Measurements from ENCODE around the gene OR6B1. TPM values are rescaled to one million over a fixed set of nuclear protein-coding genes. Genes with fewer than 3 reads are reported as not detected.

The OR6B1 gene
- total and polyA plus RNA-seq, 2 donors: not detected

- Histone ChIP-seq H3K27me3 (ENCODE audit: control insufficient read depth in 2 of 2, insufficient read depth in 1 of 2, low read length in 1 of 2) (no peaks in the 10 kb centered on the region), H3K36me3 (ENCODE audit: control insufficient read depth in 2 of 2, insufficient read depth in 2 of 2, low read length in 1 of 2) (no peaks in the 10 kb centered on the region), H3K4me1 (ENCODE audit: control insufficient read depth in 2 of 2, insufficient read depth in 2 of 2, low read length in 2 of 2) (no peaks in the 10 kb centered on the region), H3K4me3 (ENCODE audit: low read length in 2 of 2) (no peak overlapping the region), H3K27ac (ENCODE audit: low read depth in 1 of 2, low read length in 1 of 2) (no peak overlapping the region), H3K9me3 (ENCODE audit: control insufficient read depth in 2 of 2, insufficient read depth in 1 of 2, low read length in 1 of 2) (no peaks in the 10 kb centered on the region)
- DNase-seq (ENCODE audit: low read depth in 6 of 9, low spot score in 9 of 9): no peak
- 90% methylated on average over 4 of the region's 4 CpGs for WGBS
These were observed 25.7 kb upstream of the OR6B1 start for GRCh38 chr7:143974459-143974858.

GRCh38 chr7:143975617-143976016, 24.5 kb upstream of the OR6B1 start:
- peak in 1 of 9 donors; percentile 4 for DNase-seq (ENCODE audit: low read depth in 6 of 9, low spot score in 9 of 9)
- 91% methylated on average over 1 of the region's 1 CpG for WGBS

GRCh38 chr7:143978585-143978984, 21.5 kb upstream of the OR6B1 start:
- WGBS: 92% methylated on average over 2 of the region's 2 CpGs
- Histone ChIP-seq H3K27ac (ENCODE audit: low read depth in 1 of 2, low read length in 1 of 2) (no peak overlapping the region), H3K4me3 (ENCODE audit: low read length in 2 of 2) (no peak overlapping the region), H3K9me3 (ENCODE audit: control insufficient read depth in 2 of 2, insufficient read depth in 1 of 2, low read length in 1 of 2) (no peaks in the 10 kb centered on the region), H3K4me1 (ENCODE audit: control insufficient read depth in 2 of 2, insufficient read depth in 2 of 2, low read length in 2 of 2) (no peaks in the 10 kb centered on the region), H3K36me3 (ENCODE audit: control insufficient read depth in 2 of 2, insufficient read depth in 2 of 2, low read length in 1 of 2) (no peaks in the 10 kb centered on the region), H3K27me3 (ENCODE audit: control insufficient read depth in 2 of 2, insufficient read depth in 1 of 2, low read length in 1 of 2) (no peaks in the 10 kb centered on the region)
- no peak for DNase-seq (ENCODE audit: low read depth in 6 of 9, low spot score in 9 of 9)

More at GRCh38 chr7:143975617-143976016, 24.5 kb upstream of the OR6B1 start:
- Histone ChIP-seq H3K9me3 (ENCODE audit: control insufficient read depth in 2 of 2, insufficient read depth in 1 of 2, low read length in 1 of 2) (no peaks in the 10 kb centered on the region), H3K27ac (ENCODE audit: low read depth in 1 of 2, low read length in 1 of 2) (no peak overlapping the region), H3K4me3 (ENCODE audit: low read length in 2 of 2) (no peak overlapping the region), H3K27me3 (ENCODE audit: control insufficient read depth in 2 of 2, insufficient read depth in 1 of 2, low read length in 1 of 2) (no peaks in the 10 kb centered on the region), H3K4me1 (ENCODE audit: control insufficient read depth in 2 of 2, insufficient read depth in 2 of 2, low read length in 2 of 2) (no peaks in the 10 kb centered on the region), H3K36me3 (ENCODE audit: control insufficient read depth in 2 of 2, insufficient read depth in 2 of 2, low read length in 1 of 2) (no peaks in the 10 kb centered on the region)

- DNase-seq (ENCODE audit: low read depth in 6 of 9, low spot score in 9 of 9): no peak
- WGBS: 95% methylated on average over 1 of the region's 1 CpG
These were observed 20.8 kb upstream of the OR6B1 start for GRCh38 chr7:143979359-143979758.

GRCh38 chr7:143979998-143980397, 20.1 kb upstream of the OR6B1 start:
- Histone ChIP-seq H3K4me1 (ENCODE audit: control insufficient read depth in 2 of 2, insufficient read depth in 2 of 2, low read length in 2 of 2) (no peaks in the 10 kb centered on the region), H3K27me3 (ENCODE audit: control insufficient read depth in 2 of 2, insufficient read depth in 1 of 2, low read length in 1 of 2) (no peaks in the 10 kb centered on the region), H3K9me3 (ENCODE audit: control insufficient read depth in 2 of 2, insufficient read depth in 1 of 2, low read length in 1 of 2) (no peaks in the 10 kb centered on the region), H3K4me3 (ENCODE audit: low read length in 2 of 2) (no peak overlapping the region), H3K36me3 (ENCODE audit: control insufficient read depth in 2 of 2, insufficient read depth in 2 of 2, low read length in 1 of 2) (no peaks in the 10 kb centered on the region), H3K27ac (ENCODE audit: low read depth in 1 of 2, low read length in 1 of 2) (no peak overlapping the region)
- DNase-seq (ENCODE audit: low read depth in 6 of 9, low spot score in 9 of 9): no peak
- WGBS: 80% methylated on average over 2 of the region's 2 CpGs

More at GRCh38 chr7:143979359-143979758, 20.8 kb upstream of the OR6B1 start:
- H3K27ac ChIP-seq (ENCODE audit: low read depth in 1 of 2, low read length in 1 of 2): no peak overlapping the region
- no peaks in the 10 kb centered on the region for H3K36me3 ChIP-seq (ENCODE audit: control insufficient read depth in 2 of 2, insufficient read depth in 2 of 2, low read length in 1 of 2)
- H3K4me1 ChIP-seq (ENCODE audit: control insufficient read depth in 2 of 2, insufficient read depth in 2 of 2, low read length in 2 of 2): no peaks in the 10 kb centered on the region
- H3K9me3 ChIP-seq (ENCODE audit: control insufficient read depth in 2 of 2, insufficient read depth in 1 of 2, low read length in 1 of 2): no peaks in the 10 kb centered on the region
- H3K4me3 ChIP-seq (ENCODE audit: low read length in 2 of 2): no peak overlapping the region
- no peaks in the 10 kb centered on the region for H3K27me3 ChIP-seq (ENCODE audit: control insufficient read depth in 2 of 2, insufficient read depth in 1 of 2, low read length in 1 of 2)

- no peak for DNase-seq (ENCODE audit: low read depth in 6 of 9, low spot score in 9 of 9)
- Histone ChIP-seq H3K4me1 (ENCODE audit: control insufficient read depth in 2 of 2, insufficient read depth in 2 of 2, low read length in 2 of 2) (no peaks in the 10 kb centered on the region), H3K27ac (ENCODE audit: low read depth in 1 of 2, low read length in 1 of 2) (no peak overlapping the region), H3K27me3 (ENCODE audit: control insufficient read depth in 2 of 2, insufficient read depth in 1 of 2, low read length in 1 of 2) (no peaks in the 10 kb centered on the region), H3K4me3 (ENCODE audit: low read length in 2 of 2) (no peak overlapping the region), H3K36me3 (ENCODE audit: control insufficient read depth in 2 of 2, insufficient read depth in 2 of 2, low read length in 1 of 2) (no peaks in the 10 kb centered on the region), H3K9me3 (ENCODE audit: control insufficient read depth in 2 of 2, insufficient read depth in 1 of 2, low read length in 1 of 2) (no peaks in the 10 kb centered on the region)
- WGBS: 98% methylated on average over 10 of the region's 10 CpGs
These were observed 19.2 kb upstream of the OR6B1 start for GRCh38 chr7:143980746-143981510.

- H3K27me3 ChIP-seq (ENCODE audit: control insufficient read depth in 2 of 2, insufficient read depth in 1 of 2, low read length in 1 of 2): no peaks in the 10 kb centered on the region
- WGBS: 97% methylated on average over 5 of the region's 5 CpGs
- H3K9me3 ChIP-seq (ENCODE audit: control insufficient read depth in 2 of 2, insufficient read depth in 1 of 2, low read length in 1 of 2): no peaks in the 10 kb centered on the region
- H3K36me3 ChIP-seq (ENCODE audit: control insufficient read depth in 2 of 2, insufficient read depth in 2 of 2, low read length in 1 of 2): no peaks in the 10 kb centered on the region
- H3K4me3 ChIP-seq (ENCODE audit: low read length in 2 of 2): no peak overlapping the region
- no peak overlapping the region for H3K27ac ChIP-seq (ENCODE audit: low read depth in 1 of 2, low read length in 1 of 2)
- no peaks in the 10 kb centered on the region for H3K4me1 ChIP-seq (ENCODE audit: control insufficient read depth in 2 of 2, insufficient read depth in 2 of 2, low read length in 2 of 2)
- no peak for DNase-seq (ENCODE audit: low read depth in 6 of 9, low spot score in 9 of 9)
These were observed 16.2 kb upstream of the OR6B1 start for GRCh38 chr7:143983960-143984359.

GRCh38 chr7:143987513-143987912, 12.6 kb upstream of the OR6B1 start:
- H3K36me3 ChIP-seq (ENCODE audit: control insufficient read depth in 2 of 2, insufficient read depth in 2 of 2, low read length in 1 of 2): no peaks in the 10 kb centered on the region
- no peaks in the 10 kb centered on the region for H3K27me3 ChIP-seq (ENCODE audit: control insufficient read depth in 2 of 2, insufficient read depth in 1 of 2, low read length in 1 of 2)
- H3K4me3 ChIP-seq (ENCODE audit: low read length in 2 of 2): no peak overlapping the region
- no peak overlapping the region for H3K27ac ChIP-seq (ENCODE audit: low read depth in 1 of 2, low read length in 1 of 2)
- DNase-seq (ENCODE audit: low read depth in 6 of 9, low spot score in 9 of 9): peak in 1 of 9 donors; percentile 10
- no peaks in the 10 kb centered on the region for H3K9me3 ChIP-seq (ENCODE audit: control insufficient read depth in 2 of 2, insufficient read depth in 1 of 2, low read length in 1 of 2)
- no peaks in the 10 kb centered on the region for H3K4me1 ChIP-seq (ENCODE audit: control insufficient read depth in 2 of 2, insufficient read depth in 2 of 2, low read length in 2 of 2)

- no peaks in the 10 kb centered on the region for H3K4me1 ChIP-seq (ENCODE audit: control insufficient read depth in 2 of 2, insufficient read depth in 2 of 2, low read length in 2 of 2)
- H3K36me3 ChIP-seq (ENCODE audit: control insufficient read depth in 2 of 2, insufficient read depth in 2 of 2, low read length in 1 of 2): no peaks in the 10 kb centered on the region
- WGBS: 75% methylated on average over 5 of the region's 5 CpGs
- H3K9me3 ChIP-seq (ENCODE audit: control insufficient read depth in 2 of 2, insufficient read depth in 1 of 2, low read length in 1 of 2): no peaks in the 10 kb centered on the region
- no peak overlapping the region for H3K27ac ChIP-seq (ENCODE audit: low read depth in 1 of 2, low read length in 1 of 2)
- H3K4me3 ChIP-seq (ENCODE audit: low read length in 2 of 2): no peak overlapping the region
- no peak for DNase-seq (ENCODE audit: low read depth in 6 of 9, low spot score in 9 of 9)
- no peaks in the 10 kb centered on the region for H3K27me3 ChIP-seq (ENCODE audit: control insufficient read depth in 2 of 2, insufficient read depth in 1 of 2, low read length in 1 of 2)
These were observed 11.0 kb upstream of the OR6B1 start for GRCh38 chr7:143988976-143989745.
